HFF-Myc (cell line): ENCODE results near the gene MBOAT2.

Source experiments
- DNase-seq: peaks from one replicate; pipeline ENCODE4 v3.0.0-alpha.2; 2011; ENCODE audit warnings: low read depth; ENCODE audit errors: extremely low read depth
- H3K4me3 ChIP-seq: replicated peaks from 2 replicates; pipeline ENCODE4 v1.5.1; 2011; ENCODE audit warnings: low read depth, mild to moderate bottlenecking, control low read depth, low read length
- CTCF ChIP-seq: IDR thresholded peaks from 2 replicates; pipeline ENCODE4 v1.5.1; 2012; ENCODE audit warnings: mild to moderate bottlenecking, low read depth, low read length, control low read depth; ENCODE audit errors: missing control alignments

The MBOAT2 gene

GRCh38 chr2:8927510-8928455 lies 75.7 kb downstream of the MBOAT2 start:
- TF ChIP-seq CTCF: no peak
- DNase-seq: no peak
- H3K4me3 ChIP-seq: no peak overlapping the region

GRCh38 chr2:8926356-8926755 lies 77.1 kb downstream of the MBOAT2 start:
- no peak for TF ChIP-seq CTCF
- H3K4me3 ChIP-seq: no peak overlapping the region
- DNase-seq: no peak

- no peak for DNase-seq
- TF ChIP-seq CTCF: no peak
- no peak overlapping the region for H3K4me3 ChIP-seq
Measured at GRCh38 chr2:8925411-8925810, 78.1 kb downstream of the MBOAT2 start.

DNA sequence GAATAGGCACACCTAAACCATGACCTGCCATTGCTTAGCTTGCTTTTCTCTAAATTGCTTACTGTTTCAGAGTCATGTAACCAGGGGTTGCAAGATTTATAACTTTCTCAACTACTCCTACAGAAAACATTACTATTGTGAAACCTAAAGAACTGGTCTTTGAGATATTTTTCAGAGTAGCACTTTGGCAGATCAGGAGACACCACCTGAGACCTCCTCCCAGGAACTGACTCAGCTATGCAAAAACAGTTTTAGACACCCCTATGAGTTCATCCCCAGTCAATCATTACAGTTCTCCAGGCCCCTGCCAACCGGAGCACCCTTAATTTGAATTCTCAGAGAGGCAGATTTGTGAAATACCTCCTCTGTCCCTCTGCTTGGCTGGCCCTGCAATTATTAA lies 80.3 kb downstream of the MBOAT2 start:
- no peak overlapping the region for H3K4me3 ChIP-seq
- no peak for TF ChIP-seq CTCF
- DNase-seq: no peak

GRCh38 chr2:8922431-8922830 lies 81.1 kb downstream of the MBOAT2 start:
- TF ChIP-seq CTCF: no peak
- no peak overlapping the region for H3K4me3 ChIP-seq
- DNase-seq: no peak

DNA sequence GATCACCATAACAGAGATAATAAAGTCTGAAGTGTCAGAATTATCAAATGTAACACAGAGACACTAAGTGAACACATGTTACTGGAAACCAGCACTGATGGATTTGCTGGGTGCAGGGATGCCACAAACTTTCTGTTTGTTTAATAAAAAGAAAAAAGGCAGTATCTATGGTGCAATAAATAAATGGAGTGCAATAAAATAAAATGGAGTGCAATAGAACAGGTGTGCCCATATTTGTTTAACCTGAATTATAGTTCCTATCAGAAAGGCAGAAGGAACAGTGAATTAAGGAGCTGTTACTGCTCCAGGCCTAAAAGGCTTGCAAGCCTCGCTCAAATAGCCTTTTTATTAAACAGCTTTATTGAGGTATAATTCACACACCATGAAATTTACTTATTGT lies 85.1 kb downstream of the MBOAT2 start:
- no peak overlapping the region for H3K4me3 ChIP-seq
- TF ChIP-seq CTCF: no peak
- DNase-seq: no peak
